K562 (cell line): ENCODE measurements around the gene ARHGAP9. TPM values are rescaled to one million over a fixed set of nuclear protein-coding genes. Genes with fewer than 3 reads are reported as not detected.
"Not testable (repeated sequence)": the region's sequence is repeated elsewhere in the genome, so short reads cannot be mapped to it uniquely, and the experiment has no call there.

ENCODE experiments used
- ATAC-seq: fragments of 200-7000 bp; cut with Tn5 transposase; 3 replicates; pipeline ENCODE4 v1.9.1; 2020; ENCODE audit warnings: moderate library complexity
- BruUV-seq: library from RNA; stranded (reverse); fragments of 400-500 nt; replicated peaks from 2 replicates; lab custom pipeline; 2021; lab: Mats Ljungman, UMichigan
- CTCF ChIA-PET: fragments of 300-600 bp; formaldehyde crosslinking; extraction: SDS; loops from one replicate; lab custom pipeline; 2021; ENCODE audit warnings: low intra/inter-chr PET ratio; lab: Yijun Ruan, JAX
- POLR2A ChIA-PET: fragments of 300-600, 350-650 bp; sonication (Branson Sonifier 250); formaldehyde crosslinking; extraction: SDS; loops from one replicate; lab custom pipeline; 2021; ENCODE audit warnings: antibody characterized with exemption, inconsistent platforms; lab: Yijun Ruan, JAX
- DNase-seq, 4 experiments: peaks; one replicate each; pipeline versions ENCODE4 v3.0.0 to v3.0.0-alpha.2; 2011 to 2018; ENCODE audit warnings: low spot score in 3 of 4, mixed read lengths in 3 of 4; ENCODE audit errors: extremely low read depth in 1 of 4
- FAIRE-seq: peaks from 2 replicates; lab custom pipeline; 2011; peaks lifted over from hg19 to GRCh38; lab: Jason Lieb, UNC
- H2AFZ ChIP-seq: 2 replicates; pipeline ENCODE4 v1.6.0; 2011; ENCODE audit warnings: low read depth, low read length, control low read depth, inconsistent platforms
- H3K27ac ChIP-seq: fragments of 200-600 bp; 3 replicates; pipeline ENCODE4 v1.8.0; 2011; ENCODE audit warnings: low read depth, mild to moderate bottlenecking, control low read depth, inconsistent platforms, low read length, moderate library complexity, mixed read lengths; ENCODE audit errors: extremely low read depth
- H3K27me3 ChIP-seq, 2 experiments: fragments of 300-600 bp in 1 of 2; 2 replicates in 1 of 2; 3 replicates in 1 of 2; pipeline versions ENCODE4 v1.6.0 to v1.8.0; 2011; ENCODE audit warnings: inconsistent platforms in 2 of 2, low read length in 2 of 2, mild to moderate bottlenecking in 1 of 2, mixed read lengths in 1 of 2, moderate library complexity in 1 of 2; ENCODE audit not compliant: control insufficient read depth in 2 of 2, insufficient read depth in 2 of 2
- H3K36me3 ChIP-seq: fragments of 300-600 bp; 3 replicates; pipeline ENCODE4 v1.8.0; 2011; ENCODE audit warnings: mild to moderate bottlenecking, low read length, inconsistent platforms; ENCODE audit not compliant: control insufficient read depth, insufficient read depth
- H3K4me1 ChIP-seq, 2 experiments: fragments of 200-600 bp in 1 of 2; replicated peaks in 1 of 2; 2 replicates in 1 of 2; 3 replicates in 1 of 2; pipeline versions ENCODE4 v1.5.1 to v1.8.0; 2011; ENCODE audit warnings: inconsistent platforms in 2 of 2, low read length in 2 of 2, mild to moderate bottlenecking in 1 of 2, mixed read lengths in 1 of 2, moderate library complexity in 1 of 2; ENCODE audit not compliant: control insufficient read depth in 2 of 2, insufficient read depth in 2 of 2
- H3K4me2 ChIP-seq: 2 replicates; pipeline ENCODE4 v1.6.1; 2011; ENCODE audit warnings: low read length, control low read depth, inconsistent platforms, mixed read lengths; ENCODE audit not compliant: insufficient read depth
- H3K4me3 ChIP-seq: fragments of 200-600 bp; sonication (generic), shearing (Covaris generic); 2 replicates; pipeline ENCODE4 v1.5.1; 2016; ENCODE audit warnings: control low read depth, inconsistent platforms
- H3K79me2 ChIP-seq: fragments of 200-600 bp; 3 replicates; pipeline ENCODE4 v1.8.0; 2011; ENCODE audit warnings: low read length, inconsistent platforms; ENCODE audit not compliant: control insufficient read depth, insufficient read depth
- H3K9ac ChIP-seq, 2 experiments: 2 replicates each; pipeline versions ENCODE4 v1.6.0 to v1.6.1; 2011; ENCODE audit warnings: low read depth in 2 of 2, low read length in 2 of 2, control low read depth in 1 of 2, inconsistent platforms in 1 of 2, mild to moderate bottlenecking in 1 of 2, mixed read lengths in 1 of 2; ENCODE audit not compliant: insufficient read depth in 1 of 2
- H3K9me1 ChIP-seq: one replicate; pipeline ENCODE4 v1.6.0; 2011; ENCODE audit warnings: inconsistent platforms, mild to moderate bottlenecking, low read length, moderate library complexity; ENCODE audit not compliant: control insufficient read depth, insufficient read depth
- H3K9me3 ChIP-seq: replicated peaks from 2 replicates; pipeline ENCODE4 v1.5.1; 2011; ENCODE audit warnings: low read depth, low read length, inconsistent platforms; ENCODE audit not compliant: control insufficient read depth, insufficient read depth
- H4K20me1 ChIP-seq: replicated peaks from 2 replicates; pipeline ENCODE4 v1.6.1; 2011; ENCODE audit warnings: low read length, inconsistent platforms, mixed read lengths; ENCODE audit not compliant: control insufficient read depth, insufficient read depth
- PRDM10 ChIP-seq: fragments of 450-650 bp; IDR thresholded peaks from 2 replicates; pipeline ENCODE4 v1.6.1; 2018; ENCODE audit not compliant: partially characterized antibody
- ZNF384 ChIP-seq: IDR thresholded peaks from 2 replicates; pipeline ENCODE4 v1.6.1; 2012; ENCODE audit warnings: low read depth, low read length, improper control_type of control experiment
- WGBS: fragments of 100-300 bp; shearing (Covaris generic); methylation state at CpG from one replicate; pipeline ENCODE4 v1.1.6; 2016; ENCODE audit warnings: low coverage, mixed read lengths; ENCODE audit not compliant: insufficient coverage; ENCODE audit errors: missing lambda C conversion rate; 5-methylcytosine and 5-hydroxymethylcytosine counted together
- in situ Hi-C: fragments of 300-500 bp; cut with MboI; formaldehyde crosslinking; loops from 4 replicates; pipeline ENCODE4 v1.15.0; 2018; ENCODE audit warnings: inconsistent platforms, mixed read lengths
- intact Hi-C: fragments of 100-400 bp; cut with micrococcal nuclease; formaldehyde crosslinking; loops from 2 replicates; pipeline ENCODE4 v1.14.2; 2022
- polyA plus RNA-seq, 8 experiments: library from polyadenylated mRNA; depleted of rRNA in 4 of 8; stranded (reverse) in 5 of 8; unstranded in 3 of 8; fragments of >200 nt; fragmentation: Nextera tagmentation in 2 of 8; fragmentation: Illumina TruSeq in 1 of 8; extraction: Ambion mirVana in 2 of 8; extraction: Trizol in 1 of 8; gene quantifications; 2 replicates each; pipeline versions ENCODE4 v1.2.1 to v1.2.3, GENCODE V29; 2011 to 2014; ENCODE audit warnings: inconsistent platforms in 1 of 8, missing spikeins in 1 of 8
- total RNA-seq, 7 experiments: library from RNA; depleted of rRNA in 6 of 7; stranded (reverse); fragments of >200 nt in 6 of 7; fragmentation: Illumina TruSeq in 2 of 7; extraction: Trizol in 2 of 7; gene quantifications; 2 replicates each; pipeline versions ENCODE4 v1.2.1 to v1.2.3, GENCODE V29; 2011 to 2021; ENCODE audit warnings: low replicate concordance in 1 of 7

Gene ARHGAP9
- total and polyA plus RNA-seq, 9 of the 15 experiments (the other 6 are each of a cell fraction or from before 2014, with no cell fraction given) = 1.5 to 10.2 (median 5.1) TPM

GRCh38 chr12:57444337-57444736, 35.3 kb downstream of the ARHGAP9 start:
- intact Hi-C loops, H3K4me1 ChIP-seq, H3K9ac ChIP-seq, H3K79me2 ChIP-seq, FAIRE-seq, in situ Hi-C loops, H3K36me3 ChIP-seq, H4K20me1 ChIP-seq, H2AFZ ChIP-seq, H3K4me3 ChIP-seq, BruUV-seq, CTCF ChIA-PET, DNase-seq, H3K27me3 ChIP-seq, H3K9me3 ChIP-seq, H3K4me2 ChIP-seq, H3K27ac ChIP-seq, H3K9me1 ChIP-seq: not testable (repeated sequence)
- POLR2A ChIA-PET = interaction anchor here (0.6 to 2.1 kb wide), 5 partner anchors 10 to 15 kb away, joined by 3 to 6 read pairs (median 4); partner anchors contain the start of gene INHBE
- ATAC-seq = peak; percentile 38; the same call in 2 of the 3 replicates
- TF ChIP-seq PRDM10 (peak; percentile 61), ZNF384 (peak; percentile 76; the same call in 1 of the 2 replicates)
- WGBS = 4% methylated on average over 2 of the region's 6 CpGs
